HG03066 (cell line): ENCODE results near the gene XAGE5.
"Not testable (repeated sequence)": the region's sequence is repeated elsewhere in the genome, so short reads cannot be mapped to it uniquely, and the experiment has no call there.

ENCODE experiments used
- ATAC-seq: cut with Tn5 transposase; IDR thresholded peaks from one replicate; pipeline ENCODE4 v1.9.1; 2021; ENCODE audit warnings: low read depth; ENCODE audit not compliant: unreplicated experiment

XAGE5 gene, protein sequence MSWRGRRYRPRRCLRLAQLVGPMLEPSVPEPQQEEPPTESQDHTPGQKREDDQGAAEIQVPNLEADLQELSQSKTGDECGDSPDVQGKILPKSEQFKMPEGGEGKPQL

GRCh38 chrX:52811065-52811625, at the start of gene XAGE5:
Gene XAGE5 (plus strand): TSS chrX:52811287. CDS start chrX:52812567, 1,280 bp downstream.
- ATAC-seq, result no peak

- not testable (repeated sequence) for ATAC-seq
Observed at GRCh38 chrX:52765983-52766382, 45.1 kb upstream of the XAGE5 start.

DNA sequence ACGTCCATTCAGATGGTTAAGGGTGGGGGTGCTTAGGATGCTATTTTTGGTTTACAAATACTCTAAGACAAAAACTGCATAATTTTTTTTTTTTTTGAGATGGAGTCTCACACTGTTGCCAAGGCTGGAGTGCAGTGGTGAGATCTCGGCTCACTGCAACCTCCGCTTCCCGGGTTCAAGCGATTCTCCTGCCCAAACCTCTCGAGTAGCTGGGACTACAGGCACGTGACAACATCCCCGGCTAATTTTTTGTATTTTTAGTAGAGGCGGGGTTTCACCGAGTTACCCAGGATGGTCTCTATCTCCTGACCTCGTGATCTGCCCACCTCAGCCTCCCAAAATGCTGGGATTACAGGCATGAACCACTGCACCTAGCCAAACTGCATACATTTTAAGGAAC, 37.6 kb upstream of the XAGE5 start:
- not testable (repeated sequence) for ATAC-seq

DNA sequence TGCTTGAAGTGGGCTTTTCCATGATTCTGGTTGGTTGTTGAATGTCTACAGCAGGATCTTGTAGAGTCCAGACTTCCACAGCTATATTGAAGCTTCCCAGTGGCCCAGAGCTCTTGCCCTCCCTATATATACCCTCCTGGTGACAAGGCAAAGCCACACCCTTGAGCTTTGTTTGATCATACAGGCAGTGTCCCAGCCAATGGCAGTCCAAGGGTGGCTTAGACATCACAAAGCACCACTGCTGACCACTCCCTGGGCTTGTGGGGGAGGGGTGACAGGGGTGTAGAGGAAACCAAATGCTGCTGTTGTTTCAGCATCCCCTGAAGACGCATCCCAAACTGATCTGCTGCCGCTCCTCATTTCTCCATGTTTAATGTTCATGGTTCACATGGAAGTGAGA, 13.8 kb upstream of the XAGE5 start, which contains the start of gene SPANXN5:
TSS of gene SPANXN5 (minus strand) at position 101 of the 400 bp plus-strand sequence. CDS start at position 22, 79 bp downstream.
- not testable (repeated sequence) for ATAC-seq

DNA sequence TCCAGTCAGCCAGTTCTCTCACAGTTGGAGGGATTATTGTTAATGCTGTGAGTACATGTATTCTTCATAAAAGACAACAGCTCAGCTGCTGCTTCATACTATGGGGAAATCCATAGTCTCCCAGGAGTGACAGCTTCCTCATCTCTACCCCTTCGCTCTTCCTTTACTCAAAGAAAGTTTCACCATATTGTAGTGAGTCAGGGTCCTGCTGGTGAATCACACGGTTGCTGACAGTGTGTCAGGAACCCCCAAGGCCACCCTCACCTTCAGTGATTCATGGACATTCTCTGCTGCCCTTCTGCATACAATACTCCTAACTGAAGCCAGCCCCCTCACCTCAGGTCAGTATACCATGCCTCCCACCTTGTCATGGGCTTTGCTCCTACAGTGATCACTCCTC, 6.2 kb upstream of the XAGE5 start:
- not testable (repeated sequence) for ATAC-seq

DNA sequence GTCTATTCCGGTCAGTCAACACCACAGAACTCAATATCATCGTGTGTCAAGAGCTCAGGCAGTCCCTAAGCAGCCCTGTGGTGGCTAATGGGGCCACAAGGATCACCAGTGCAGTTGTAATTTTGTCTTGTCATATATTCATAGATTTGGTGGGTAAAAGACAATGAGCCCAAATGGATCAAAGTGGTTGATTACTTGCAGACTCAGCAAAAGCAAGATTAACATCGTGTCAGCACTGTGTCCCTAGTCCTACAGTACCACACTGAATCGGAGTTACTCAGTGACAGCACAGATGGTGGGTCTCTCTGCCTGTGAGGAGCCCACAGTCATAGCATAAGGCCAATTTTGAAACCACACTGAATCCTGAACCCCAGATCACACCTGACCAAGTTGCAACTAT, 8.7 kb downstream of the XAGE5 start:
- no peak for ATAC-seq

DNA sequence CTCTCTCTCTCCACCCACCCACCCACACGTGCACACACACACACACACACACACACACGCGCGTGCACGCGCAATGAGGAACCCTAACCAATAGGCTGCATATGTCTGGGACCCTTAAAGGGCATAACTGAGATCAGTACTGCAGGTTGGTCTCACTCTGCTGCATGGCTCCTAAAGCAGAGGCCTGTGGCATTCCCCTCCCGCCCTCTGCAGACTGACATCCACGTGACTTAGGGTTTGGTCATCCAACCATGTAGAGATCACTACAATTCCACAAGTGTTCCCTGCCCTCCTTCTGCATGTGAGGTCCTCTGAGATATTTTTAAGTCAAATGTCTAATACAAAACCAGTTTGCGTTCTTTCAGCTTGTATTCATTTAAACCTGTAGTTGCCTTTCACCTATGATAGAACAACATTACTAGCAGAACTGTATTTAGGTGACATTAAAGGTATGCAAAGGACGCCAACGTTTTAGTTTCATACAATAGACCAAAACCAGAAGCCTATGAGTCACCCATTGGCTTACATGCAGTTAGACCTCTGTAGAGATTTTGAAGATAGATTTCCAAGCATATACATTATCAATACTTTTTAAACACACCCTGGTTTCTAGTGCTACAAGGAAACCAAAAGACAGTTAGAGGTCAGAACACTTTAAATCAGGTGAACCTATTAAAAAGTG, 10.1 kb downstream of the XAGE5 start:
- ATAC-seq, result no peak

- ATAC-seq, result no peak
Observed at GRCh38 chrX:52824608-52825007, 13.5 kb downstream of the XAGE5 start.

DNA sequence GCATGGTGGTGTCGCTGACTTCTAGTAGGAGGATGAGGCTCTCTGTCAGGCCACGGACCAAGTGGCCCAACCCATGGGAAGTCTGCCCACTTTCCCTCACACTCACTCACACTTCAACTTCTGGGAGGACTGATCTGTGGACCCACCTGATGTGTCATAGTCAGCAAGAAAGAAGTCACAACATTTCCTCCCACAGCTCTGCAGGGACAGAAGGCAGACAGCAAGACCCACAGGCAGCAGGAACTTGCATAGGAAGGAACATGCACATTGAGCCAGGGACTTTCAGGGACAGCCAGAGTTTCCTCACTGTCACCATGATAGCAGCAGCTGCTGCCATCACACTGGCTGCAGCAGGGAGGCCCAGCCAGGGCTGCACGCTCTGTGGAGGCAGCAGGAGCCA, 19.5 kb downstream of the XAGE5 start:
- ATAC-seq, result no peak

DNA sequence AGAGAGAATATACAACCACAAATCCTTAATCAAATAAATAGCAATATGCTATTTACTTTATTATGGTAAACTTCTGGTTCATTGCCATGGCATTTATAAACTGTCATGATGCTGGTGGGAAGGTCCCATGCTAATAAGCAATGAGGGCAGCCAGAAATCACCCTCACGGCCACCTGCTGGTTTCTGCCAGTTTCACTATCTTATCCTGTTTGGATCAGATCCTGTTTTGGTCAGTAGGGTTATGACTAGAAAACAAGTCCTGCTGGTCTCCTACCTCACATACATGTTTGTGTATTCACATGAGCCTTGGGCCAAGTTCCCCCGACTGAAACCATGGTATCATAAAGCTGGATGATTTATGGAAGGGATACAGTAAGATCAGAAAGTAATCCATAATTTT, 28.1 kb downstream of the XAGE5 start:
- ATAC-seq, result no peak

GRCh38 chrX:52843619-52844018, 32.5 kb downstream of the XAGE5 start:
- ATAC-seq, result not testable (repeated sequence)

DNA sequence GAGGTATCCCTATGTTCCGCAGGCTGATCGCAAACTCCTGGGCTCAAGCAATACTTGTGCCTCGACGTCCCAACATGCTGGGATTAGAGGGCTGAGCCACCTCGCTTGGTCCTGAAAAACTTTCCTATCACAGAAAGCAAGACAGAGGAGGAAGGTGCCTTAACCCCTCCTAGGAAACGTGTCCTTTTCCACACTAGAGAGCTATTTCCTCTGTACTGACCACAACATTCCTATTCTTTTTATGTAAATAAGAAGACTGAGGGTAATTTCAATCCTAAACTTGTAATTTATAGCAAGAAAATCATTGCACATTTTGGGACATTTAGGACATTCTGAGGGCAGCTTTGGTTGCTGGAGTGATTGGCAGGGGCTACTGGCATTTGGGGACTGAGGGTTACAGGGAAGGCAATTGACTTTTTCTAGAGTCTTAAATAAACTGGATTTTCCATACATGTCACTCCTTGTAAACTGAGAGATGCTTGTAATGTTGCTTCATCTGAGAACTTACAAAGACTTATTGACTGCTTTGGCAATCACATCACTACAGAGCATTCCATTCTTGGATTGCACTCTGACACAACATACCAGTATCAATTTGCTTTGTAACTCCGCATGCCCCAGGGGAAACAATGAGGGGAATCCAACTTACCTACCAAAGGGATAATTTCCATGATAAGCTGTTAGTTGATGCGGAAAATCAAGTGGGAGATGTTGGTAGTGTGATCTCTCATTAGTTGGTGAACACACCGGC, 41.2 kb downstream of the XAGE5 start:
- no peak for ATAC-seq

DNA sequence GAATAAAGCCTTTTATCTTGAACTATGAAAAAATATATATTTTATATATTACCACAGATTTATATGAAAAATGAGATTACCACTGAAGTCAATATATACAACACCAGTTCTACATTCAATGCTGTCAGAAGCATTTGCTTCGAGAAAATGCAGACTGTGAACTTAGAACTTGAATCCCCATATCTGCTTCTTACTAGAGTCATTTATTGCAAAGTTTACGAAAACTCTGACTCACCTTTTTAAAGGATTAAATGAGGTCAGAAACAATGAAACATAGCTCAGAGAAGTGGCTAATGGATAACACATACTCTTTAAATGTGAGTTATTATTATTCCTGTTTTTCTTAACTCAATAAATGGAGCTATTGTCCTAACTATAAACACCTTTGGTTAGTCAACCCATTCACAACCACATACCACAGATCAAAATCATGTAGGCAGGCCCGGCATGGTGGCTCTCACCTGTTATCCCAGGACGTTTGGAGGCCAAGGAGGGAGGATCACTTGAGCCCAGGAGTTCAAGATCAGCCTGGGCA, 46.0 kb downstream of the XAGE5 start:
- ATAC-seq, result not testable (repeated sequence)

DNA sequence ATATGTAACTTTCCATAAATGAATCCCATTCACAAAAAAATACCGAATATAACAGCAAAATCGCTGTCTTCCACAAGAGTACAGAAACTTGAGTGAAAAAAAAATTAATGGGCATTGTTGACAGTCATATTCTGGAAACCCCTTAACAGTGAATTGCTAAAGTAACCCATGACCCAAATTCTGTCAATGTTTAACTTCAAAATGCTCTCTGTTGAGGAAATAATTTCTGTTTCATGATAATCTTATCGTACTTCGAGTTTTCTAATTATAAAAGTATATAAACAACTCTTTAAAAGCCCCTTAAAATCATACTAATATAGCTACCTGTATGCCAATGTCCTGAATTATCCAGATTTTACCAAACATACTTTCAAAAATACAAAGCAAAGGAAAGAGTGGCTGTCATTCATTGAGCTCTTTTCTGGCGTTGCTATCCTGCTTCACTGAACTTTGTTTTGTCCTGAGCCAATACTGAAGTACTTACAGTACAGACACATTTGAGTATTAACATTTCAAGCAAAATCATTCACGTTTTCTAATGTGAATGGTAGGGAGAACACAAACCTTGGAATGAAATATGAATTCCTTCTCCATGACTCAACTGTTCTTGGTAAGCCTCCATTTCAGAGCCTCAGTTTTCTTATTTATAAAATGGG, 54.4 kb downstream of the XAGE5 start:
- no peak for ATAC-seq
